IMR-90 (cell line): ENCODE results near the gene PRKAG2. TPM values are rescaled to one million over a fixed set of nuclear protein-coding genes. Genes with fewer than 3 reads are reported as not detected.

ENCODE experiments used
- ATAC-seq: fragments of 200-7000 bp; cut with Tn5 transposase; 2 replicates; pipeline ENCODE4 v1.9.1; 2020; ENCODE audit warnings: low read depth, mild to moderate bottlenecking, moderate library complexity
- BruUV-seq: library from RNA; stranded (reverse); fragments of 400-500 nt; replicated peaks from 2 replicates; lab custom pipeline; 2021; lab: Mats Ljungman, UMichigan
- CTCF ChIA-PET: fragments of 300-600 bp; formaldehyde crosslinking; extraction: SDS; loops from one replicate; lab custom pipeline; 2021; ENCODE audit warnings: antibody characterized with exemption; lab: Yijun Ruan, JAX
- POLR2A ChIA-PET: fragments of 300-600 bp; sonication (Branson Sonifier 250); formaldehyde crosslinking; loops from one replicate; lab custom pipeline; 2022; ENCODE audit warnings: antibody characterized with exemption; ENCODE audit not compliant: unreplicated experiment; lab: Charles Lee
- DNase-seq: peaks from one replicate; pipeline ENCODE4 v3.0.0; 2013
- H2AFZ ChIP-seq: replicated peaks from 2 replicates; pipeline ENCODE3; 2013; ENCODE audit warnings: low read length, mild to moderate bottlenecking; ENCODE audit not compliant: poor library complexity
- H2AK5ac ChIP-seq: 2 replicates; pipeline ENCODE4 v1.6.1; 2013; ENCODE audit warnings: low read depth, low read length, inconsistent platforms
- H2AK9ac ChIP-seq: replicated peaks from 2 replicates; pipeline ENCODE3; 2013; ENCODE audit warnings: mild to moderate bottlenecking, low read depth, low read length, moderate library complexity; ENCODE audit not compliant: poor library complexity
- H2BK120ac ChIP-seq: 2 replicates; pipeline ENCODE4 v1.6.1; 2013; ENCODE audit warnings: low read depth, low read length, inconsistent platforms
- H2BK15ac ChIP-seq: 3 replicates; pipeline ENCODE4 v1.6.1; 2013; ENCODE audit warnings: low read depth, low read length, inconsistent platforms
- H2BK20ac ChIP-seq: 2 replicates; pipeline ENCODE4 v1.6.1; 2013; ENCODE audit warnings: low read depth, mild to moderate bottlenecking, inconsistent platforms, low read length, moderate library complexity
- H2BK5ac ChIP-seq: 2 replicates; pipeline ENCODE4 v1.6.1; 2013; ENCODE audit warnings: mild to moderate bottlenecking, low read depth, low read length, inconsistent platforms; ENCODE audit not compliant: poor library complexity, severe bottlenecking
- H3K14ac ChIP-seq: replicated peaks from 2 replicates; pipeline ENCODE4 v1.6.1; 2013; ENCODE audit warnings: low read depth, low read length, inconsistent platforms
- H3K18ac ChIP-seq: 2 replicates; pipeline ENCODE4 v1.6.1; 2013; ENCODE audit warnings: low read depth, low read length, control low read depth
- H3K23ac ChIP-seq: 2 replicates; pipeline ENCODE4 v1.6.1; 2013; ENCODE audit warnings: low read depth, low read length, inconsistent platforms
- H3K27ac ChIP-seq: 2 replicates; pipeline ENCODE4 v1.5.1; 2013; ENCODE audit warnings: mild to moderate bottlenecking, control low read depth, low read length; ENCODE audit not compliant: insufficient read depth
- H3K27me3 ChIP-seq: 2 replicates; pipeline ENCODE4 v1.6.1; 2013; ENCODE audit warnings: low read length; ENCODE audit not compliant: control insufficient read depth, insufficient read depth
- H3K36me3 ChIP-seq: 2 replicates; pipeline ENCODE4 v1.6.1; 2013; ENCODE audit warnings: low read length, mixed read lengths; ENCODE audit not compliant: control insufficient read depth, insufficient read depth
- H3K4ac ChIP-seq: 2 replicates; pipeline ENCODE4 v1.6.1; 2013; ENCODE audit warnings: low read depth, low read length, inconsistent platforms
- H3K4me1 ChIP-seq: 2 replicates; pipeline ENCODE4 v1.6.1; 2013; ENCODE audit warnings: low read length, mixed read lengths; ENCODE audit not compliant: control insufficient read depth, insufficient read depth
- H3K4me2 ChIP-seq: 2 replicates; pipeline ENCODE4 v1.6.1; 2013; ENCODE audit warnings: low read depth, mild to moderate bottlenecking, control low read depth, low read length, moderate library complexity
- H3K4me3 ChIP-seq: 2 replicates; pipeline ENCODE4 v1.5.1; 2013; ENCODE audit warnings: low read depth, mild to moderate bottlenecking, control low read depth, low read length, moderate library complexity; ENCODE audit not compliant: insufficient read depth
- H3K56ac ChIP-seq: 2 replicates; pipeline ENCODE4 v1.6.1; 2013; ENCODE audit warnings: low read length, inconsistent platforms; ENCODE audit not compliant: insufficient read depth; ENCODE audit errors: extremely low read depth
- H3K79me1 ChIP-seq, 2 experiments: 2 replicates each; pipeline ENCODE4 v1.6.1; 2013; ENCODE audit warnings: low read length in 2 of 2, inconsistent platforms in 1 of 2, low read depth in 1 of 2
- H3K9ac ChIP-seq: 2 replicates; pipeline ENCODE4 v1.6.1; 2013; ENCODE audit warnings: low read depth, low read length, control low read depth
- H3K9me1 ChIP-seq: 2 replicates; pipeline ENCODE4 v1.6.1; 2013; ENCODE audit warnings: low read length, inconsistent platforms; ENCODE audit not compliant: insufficient read depth
- H3K9me3 ChIP-seq: 2 replicates; pipeline ENCODE4 v1.6.1; 2013; ENCODE audit warnings: low read length; ENCODE audit not compliant: control insufficient read depth, insufficient read depth
- H4K20me1 ChIP-seq: 2 replicates; pipeline ENCODE4 v1.6.1; 2013; ENCODE audit warnings: low read length, inconsistent platforms; ENCODE audit not compliant: insufficient read depth
- H4K5ac ChIP-seq: 2 replicates; pipeline ENCODE4 v1.6.1; 2013; ENCODE audit warnings: mild to moderate bottlenecking, low read depth, low read length, control low read depth
- H4K8ac ChIP-seq, 2 experiments: 2 replicates each; pipeline ENCODE4 v1.6.1; 2013; ENCODE audit warnings: low read depth in 2 of 2, low read length in 2 of 2, control low read depth in 1 of 2, inconsistent platforms in 1 of 2
- H4K91ac ChIP-seq: 2 replicates; pipeline ENCODE4 v1.6.1; 2013; ENCODE audit warnings: low read depth, low read length, inconsistent platforms; ENCODE audit not compliant: insufficient read depth
- BHLHE40 ChIP-seq: fragments of 150-350 bp; IDR thresholded peaks from 2 replicates; pipeline ENCODE4 v1.6.1; 2016; ENCODE audit warnings: mild to moderate bottlenecking, low read depth, low read length
- CEBPB ChIP-seq: IDR thresholded peaks from 2 replicates; pipeline ENCODE4 v1.6.1; 2012; ENCODE audit warnings: low read depth, low read length, improper control_type of control experiment
- FOS ChIP-seq: fragments of 150-350 bp; IDR thresholded peaks from 2 replicates; pipeline ENCODE4 v1.6.1; 2016; ENCODE audit warnings: low read depth, low read length
- MAFK ChIP-seq: IDR thresholded peaks from 2 replicates; pipeline ENCODE4 v1.6.1; 2012; ENCODE audit warnings: low read depth, low read length, improper control_type of control experiment
- RAD21 ChIP-seq: IDR thresholded peaks from 2 replicates; pipeline ENCODE4 v1.6.1; 2012; ENCODE audit warnings: low read length, improper control_type of control experiment
- RCOR1 ChIP-seq: IDR thresholded peaks from 2 replicates; pipeline ENCODE4 v1.6.1; 2012; ENCODE audit warnings: mild to moderate bottlenecking, low read length, improper control_type of control experiment; ENCODE audit not compliant: insufficient replicate concordance
- SMC3 ChIP-seq: fragments of 150-350 bp; IDR thresholded peaks from 2 replicates; pipeline ENCODE4 v1.6.1; 2016; ENCODE audit warnings: low read depth, mild to moderate bottlenecking, antibody characterized with exemption, low read length, moderate library complexity
- USF2 ChIP-seq: fragments of 150-350 bp; IDR thresholded peaks from 2 replicates; pipeline ENCODE4 v1.6.1; 2017; ENCODE audit warnings: mild to moderate bottlenecking, antibody characterized with exemption, low read length, low read depth
- WGBS, 2 experiments: methylation state at CpG; one replicate each; pipeline versions ENCODE4 v1.1.5 to v1.1.7; 2013; ENCODE audit warnings: missing lambda C conversion rate in 2 of 2; ENCODE audit not compliant: insufficient read length in 1 of 2; ENCODE audit errors: extremely low coverage in 2 of 2; 5-methylcytosine and 5-hydroxymethylcytosine counted together
- dilution Hi-C: fragments of 300-500 bp; cut with HindIII; formaldehyde crosslinking; loops from one replicate; pipeline ENCODE4 v1.14.3; 2018; ENCODE audit warnings: low sequenced_read_pairs; ENCODE audit not compliant: unreplicated experiment
- in situ Hi-C: fragments of 300-500 bp; cut with MboI; formaldehyde crosslinking; loops from 3 replicates; pipeline ENCODE4 v1.14.3; 2019; ENCODE audit warnings: low sequenced_read_pairs, inconsistent platforms, mixed read lengths
- intact Hi-C: fragments of 100-400 bp; cut with micrococcal nuclease; formaldehyde crosslinking; loops from 2 replicates; pipeline ENCODE4 v1.10.0; 2022
- polyA plus RNA-seq, 3 experiments: library from polyadenylated mRNA; depleted of rRNA; stranded (reverse); fragments of >200 nt; gene quantifications; 2 replicates each; pipeline ENCODE4 v1.2.3, GENCODE V29; 2012; ENCODE audit warnings: low replicate concordance in 1 of 3
- total RNA-seq: library from RNA; depleted of rRNA; stranded (reverse); fragments of >200 nt; gene quantifications from 2 replicates; pipeline ENCODE4 v1.2.3, GENCODE V29; 2012

PRKAG2 gene
- total and polyA plus RNA-seq, 2 of the 4 experiments (the other 2 are of a cell fraction) = 15.4 to 21.6 TPM

GRCh38 chr7:151697942-151698341 is 179.0 kb downstream of the PRKAG2 start (continued):
- TF ChIP-seq FOS = no peak
- no peak for TF ChIP-seq RCOR1
- TF ChIP-seq SMC3 = no peak

- no peak overlapping the region for H3K56ac ChIP-seq
- 82% methylated on average over 3 of the region's 10 CpGs; no CpG with 5 or more reads in 1 of the 2 experiments for WGBS, 2 experiments
- H3K79me1 ChIP-seq = peaks cover 0 to 5% of the 10 kb centered on the region in 2 experiments; a peak in 2 of 4 replicates
- peaks cover 12% of the 10 kb centered on the region for H3K9me1 ChIP-seq
- no peak overlapping the region; the same call in 1 of the 2 replicates for H2BK20ac ChIP-seq
- no peak overlapping the region for H4K8ac ChIP-seq
- H2AK5ac ChIP-seq = peak overlapping the region; percentile 54
- no peak overlapping the region for H3K27ac ChIP-seq
- no peak overlapping the region; the same call in 1 of the 2 replicates for H3K4ac ChIP-seq
- H3K14ac ChIP-seq = no peak overlapping the region
- H4K91ac ChIP-seq = peak overlapping the region; percentile 18; the same call in 1 of the 2 replicates
- no peak overlapping the region for H3K18ac ChIP-seq
- H3K9ac ChIP-seq = no peak overlapping the region
- no peaks in the 10 kb centered on the region for H3K9me3 ChIP-seq
- no peak overlapping the region for H2BK5ac ChIP-seq
- peak overlapping the region; percentile 67 for H2AK9ac ChIP-seq
- H2BK120ac ChIP-seq = no peak overlapping the region
- TF ChIP-seq SMC3 (no peak), MAFK (no peak), RAD21 (no peak), CEBPB (no peak), BHLHE40 (no peak), USF2 (no peak)
- ChIA-PET CTCF (no interaction called here), POLR2A (no interaction called here)
- no peak for ATAC-seq
- no peak overlapping the region for H2AFZ ChIP-seq
- dilution Hi-C loops = no loop called here
- peaks cover 12% of the 10 kb centered on the region for H3K4me1 ChIP-seq
- H2BK15ac ChIP-seq = 0 out of 3 replicates have a peak overlapping the region, but pooled peaks have one; percentile 17
- BruUV-seq = no TSS peak
- intact Hi-C loops = no loop called here
- no peak for DNase-seq
- no peak overlapping the region for H4K5ac ChIP-seq
- no peak overlapping the region for H3K4me2 ChIP-seq
- no peaks in the 10 kb centered on the region for H3K36me3 ChIP-seq
- peaks cover 5% of the 10 kb centered on the region; the same call in 1 of the 2 replicates for H4K20me1 ChIP-seq
- H3K4me3 ChIP-seq = no peak overlapping the region
- no peaks in the 10 kb centered on the region for H3K27me3 ChIP-seq
- H3K23ac ChIP-seq = no peak overlapping the region
- in situ Hi-C loops = no loop called here
Observed at GRCh38 chr7:151697515-151697895, 179.4 kb downstream of the PRKAG2 start.
